ENCODE results near the gene BCAT1. TPM values are rescaled to one million over a fixed set of nuclear protein-coding genes. Genes with fewer than 3 reads are reported as not detected.

BCAT1 gene
- total RNA-seq, 3 donors from 2014 or later, result 19.2 to 39.0 (median 25.6) TPM

DNA sequence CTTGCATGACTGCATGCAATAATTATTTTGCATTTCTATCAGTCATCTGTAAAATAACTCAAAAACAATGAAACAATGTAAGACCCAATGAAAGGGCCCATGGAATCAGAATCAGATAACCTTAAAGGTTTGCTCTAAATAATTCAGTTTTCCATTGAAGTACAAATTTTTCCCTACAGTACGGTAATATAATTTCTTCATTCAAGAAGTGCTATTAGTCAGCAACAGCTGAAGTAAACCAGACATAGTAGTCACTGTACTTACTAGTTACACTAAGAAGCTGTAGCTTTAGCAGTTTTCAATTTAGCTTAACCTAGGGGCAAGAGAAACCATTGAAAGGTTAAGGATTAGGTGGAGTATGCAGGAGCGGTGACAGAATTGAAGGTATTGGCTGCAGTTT lies 43.5 kb downstream of the BCAT1 start:
- no peak overlapping the region for H3K4me3 Mint-ChIP-seq
- no peaks in the 10 kb centered on the region for H3K36me3 Mint-ChIP-seq (ENCODE audit: insufficient read depth)
- DNase-seq, result no peak
- H3K9me3 Mint-ChIP-seq, result no peaks in the 10 kb centered on the region
- H3K27me3 Mint-ChIP-seq (ENCODE audit: low read depth), result peaks cover 28% of the 10 kb centered on the region
- H3K4me1 Mint-ChIP-seq (ENCODE audit: low read depth), result peaks cover 27% of the 10 kb centered on the region
- ATAC-seq, result no peak

- H3K27me3 Mint-ChIP-seq (ENCODE audit: low read depth), result peaks cover 28% of the 10 kb centered on the region
Observed at GRCh38 chr12:24904871-24905270, 44.0 kb downstream of the BCAT1 start.

DNA sequence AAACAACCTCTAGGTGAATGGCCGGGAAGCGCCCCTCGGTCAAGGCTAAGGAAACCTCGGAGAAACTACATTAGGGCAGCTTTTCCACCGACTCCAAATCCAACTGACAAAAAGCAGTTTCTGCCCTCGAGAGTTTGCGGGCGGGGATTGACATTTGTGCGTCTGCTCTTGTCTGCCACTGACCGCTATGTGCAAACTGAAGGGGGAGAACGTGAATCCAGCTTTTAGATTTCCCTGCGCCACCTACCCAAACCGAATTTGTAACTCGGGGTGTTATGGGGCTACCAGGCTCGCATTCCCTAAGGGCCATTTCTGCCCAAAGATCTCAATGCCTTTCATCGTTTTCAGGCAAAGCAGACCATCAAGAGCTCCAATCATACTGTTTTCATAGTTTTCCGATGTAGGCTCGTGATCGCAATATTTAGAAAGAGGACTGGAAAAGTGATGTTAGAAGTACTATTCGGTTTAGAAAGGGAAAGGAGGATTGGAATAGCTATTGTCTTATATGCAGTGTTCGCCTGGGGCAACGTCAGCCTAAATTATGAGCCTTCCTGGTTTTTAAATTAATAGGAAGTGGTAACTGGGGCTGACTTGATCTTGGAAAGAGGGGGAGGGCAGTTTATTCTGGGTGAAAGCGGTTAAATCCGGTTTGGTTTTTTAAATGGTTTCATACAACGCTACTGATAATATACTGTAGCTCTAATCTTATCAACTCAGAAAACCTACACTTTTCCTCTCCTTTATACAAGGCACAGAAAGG lies 45.4 kb downstream of the BCAT1 start:
- Mint-ChIP-seq H3K4me3 (peak overlapping the region; percentile 86), H3K9me3 (peaks cover 5% of the 10 kb centered on the region), H3K4me1 (ENCODE audit: low read depth) (peaks cover 39% of the 10 kb centered on the region), H3K27me3 (ENCODE audit: low read depth) (peaks cover 33% of the 10 kb centered on the region), H3K36me3 (ENCODE audit: insufficient read depth) (peaks cover 2% of the 10 kb centered on the region)
- ATAC-seq (no peak), DNase-seq (no peak)

More at GRCh38 chr12:24904871-24905270, 44.0 kb downstream of the BCAT1 start:
- H3K36me3 Mint-ChIP-seq (ENCODE audit: insufficient read depth), result no peaks in the 10 kb centered on the region
- ATAC-seq, result no peak
- peaks cover 29% of the 10 kb centered on the region for H3K4me1 Mint-ChIP-seq (ENCODE audit: low read depth)
- H3K9me3 Mint-ChIP-seq, result no peaks in the 10 kb centered on the region
- no peak overlapping the region for H3K4me3 Mint-ChIP-seq
- no peak for DNase-seq

DNA sequence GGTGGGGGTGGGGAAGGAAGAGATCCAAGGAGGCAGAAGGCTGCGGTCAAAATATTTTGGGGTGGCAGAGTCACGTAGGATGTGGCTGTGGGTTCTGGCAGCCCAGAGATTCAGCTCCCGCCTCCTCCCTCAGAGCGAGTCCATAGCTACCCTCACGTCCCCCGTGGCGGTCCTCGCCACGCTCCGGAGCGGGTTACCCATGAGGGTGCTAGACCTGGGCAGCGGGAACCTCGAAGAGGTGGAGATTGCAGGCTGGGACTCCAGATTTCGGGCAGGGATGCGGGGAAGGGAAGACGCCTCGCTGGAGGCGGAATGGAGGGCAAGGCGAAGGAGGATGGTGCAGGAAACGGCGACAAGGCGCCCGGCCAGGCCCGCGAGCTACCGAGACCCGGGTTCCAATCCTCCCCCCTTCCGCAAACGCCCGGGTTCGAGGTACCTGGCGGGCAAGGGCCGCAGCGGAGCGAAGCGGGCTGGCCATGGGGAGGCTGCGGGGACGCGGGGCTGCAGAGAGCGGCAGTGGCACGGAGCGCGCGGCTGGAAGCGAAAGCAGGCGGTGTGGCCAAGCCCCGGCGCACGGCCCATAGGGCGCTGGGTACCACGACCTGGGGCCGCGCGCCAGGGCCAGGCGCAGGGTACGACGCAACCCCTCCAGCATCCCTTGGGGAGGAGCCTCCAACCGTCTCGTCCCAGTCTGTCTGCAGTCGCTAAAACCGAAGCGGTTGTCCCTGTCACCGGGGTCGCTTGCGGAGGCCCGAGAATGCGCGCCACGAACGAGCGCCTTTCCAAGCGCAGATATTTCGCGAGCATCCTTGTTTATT lies 46.2 kb downstream of the BCAT1 start:
- H3K36me3 Mint-ChIP-seq (ENCODE audit: insufficient read depth), result peaks cover 2% of the 10 kb centered on the region
- H3K9me3 Mint-ChIP-seq, result peaks cover 5% of the 10 kb centered on the region
- DNase-seq, result no peak
- peak; percentile 36 to 41 for ATAC-seq
- H3K4me3 Mint-ChIP-seq, result peak overlapping the region; percentile 86
- H3K27me3 Mint-ChIP-seq (ENCODE audit: low read depth), result peaks cover 33% of the 10 kb centered on the region
- peaks cover 39% of the 10 kb centered on the region for H3K4me1 Mint-ChIP-seq (ENCODE audit: low read depth)

DNA sequence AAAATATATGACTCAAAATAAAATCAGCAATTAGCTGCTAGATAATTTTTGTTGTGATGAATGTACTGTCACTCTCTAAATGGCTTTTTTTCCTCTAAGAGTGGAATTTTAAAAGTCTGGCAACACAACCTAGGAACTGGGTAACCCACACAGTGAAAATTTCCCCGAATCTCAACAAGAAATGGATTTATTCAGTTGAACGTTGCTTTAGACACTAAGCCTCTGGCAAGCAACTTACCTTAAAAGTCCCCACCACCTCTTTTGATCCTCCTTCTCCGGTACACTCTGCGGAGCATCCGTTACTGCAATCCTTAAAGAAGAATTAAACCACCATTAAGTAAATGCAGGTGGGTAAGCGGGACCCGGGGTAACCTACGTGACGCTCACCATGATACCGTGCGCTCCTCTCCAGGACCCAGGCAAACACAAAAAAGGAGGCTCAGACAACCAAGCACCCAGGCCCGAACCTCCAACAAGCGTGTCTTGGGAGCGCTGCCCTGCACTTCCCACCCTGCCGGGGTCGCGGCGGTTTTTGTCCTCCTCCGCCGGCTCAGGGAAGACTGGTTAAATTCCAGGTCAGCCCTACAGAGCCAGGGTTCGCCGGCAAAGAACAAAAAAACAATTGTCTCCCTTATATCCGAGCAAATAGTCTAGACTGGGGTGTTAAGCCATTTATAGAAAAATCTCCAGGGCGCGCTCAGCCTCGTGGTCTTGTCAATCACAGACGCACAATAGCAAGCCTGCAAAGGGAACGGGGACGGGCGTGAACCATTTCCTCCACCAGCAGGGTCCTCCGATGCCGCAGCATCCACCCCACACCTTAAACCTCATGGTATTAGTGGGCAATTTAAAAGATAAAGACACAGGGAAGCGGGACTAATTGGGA lies 47.1 kb downstream of the BCAT1 start:
- Mint-ChIP-seq H3K36me3 (ENCODE audit: insufficient read depth) (peaks cover 2% of the 10 kb centered on the region), H3K9me3 (peaks cover 5% of the 10 kb centered on the region), H3K4me3 (peak overlapping the region; percentile 86), H3K27me3 (ENCODE audit: low read depth) (peaks cover 33% of the 10 kb centered on the region), H3K4me1 (ENCODE audit: low read depth) (peaks cover 39% of the 10 kb centered on the region)
- ATAC-seq (no peak), DNase-seq (no peak)

- peaks cover 33% of the 10 kb centered on the region for H3K27me3 Mint-ChIP-seq (ENCODE audit: low read depth)
- H3K4me3 Mint-ChIP-seq, result no peak overlapping the region
- ATAC-seq, result no peak
- H3K36me3 Mint-ChIP-seq (ENCODE audit: insufficient read depth), result peaks cover 2% of the 10 kb centered on the region
- H3K9me3 Mint-ChIP-seq, result peaks cover 5% of the 10 kb centered on the region
- peaks cover 39% of the 10 kb centered on the region for H3K4me1 Mint-ChIP-seq (ENCODE audit: low read depth)
- DNase-seq, result no peak
Observed at GRCh38 chr12:24900196-24900595, 48.7 kb downstream of the BCAT1 start.

DNA sequence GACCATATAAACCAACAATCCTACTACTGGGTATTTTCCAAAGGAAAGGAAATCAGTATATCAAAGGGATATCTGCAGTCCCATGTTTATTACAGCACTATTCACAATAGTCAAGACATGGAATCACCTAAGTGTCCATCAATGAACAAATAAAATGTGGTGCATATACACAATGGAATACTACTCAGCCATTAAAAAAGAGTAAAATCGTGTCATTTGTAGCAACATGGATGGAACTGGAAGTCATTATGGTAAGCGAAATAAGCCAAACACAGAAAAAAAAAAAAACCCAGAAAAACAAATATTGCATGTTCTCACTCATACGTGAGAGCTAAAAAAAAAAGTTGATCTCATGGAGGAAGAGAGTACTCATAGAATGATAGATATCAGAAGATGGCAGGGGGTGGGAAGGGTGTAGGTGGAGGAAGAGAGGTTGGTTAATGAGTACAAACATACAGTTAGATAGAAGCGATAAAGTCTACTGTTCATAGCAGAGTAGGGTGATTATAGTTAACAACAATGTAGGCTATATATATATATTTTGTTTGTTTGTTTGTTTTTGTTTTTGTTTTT lies 49.3 kb downstream of the BCAT1 start:
- Mint-ChIP-seq H3K27me3 (ENCODE audit: low read depth) (peaks cover 34% of the 10 kb centered on the region), H3K9me3 (peaks cover 5% of the 10 kb centered on the region), H3K4me1 (ENCODE audit: low read depth) (peaks cover 39% of the 10 kb centered on the region), H3K4me3 (no peak overlapping the region), H3K36me3 (ENCODE audit: insufficient read depth) (peaks cover 2% of the 10 kb centered on the region)
- DNase-seq (no peak), ATAC-seq (no peak)

DNA sequence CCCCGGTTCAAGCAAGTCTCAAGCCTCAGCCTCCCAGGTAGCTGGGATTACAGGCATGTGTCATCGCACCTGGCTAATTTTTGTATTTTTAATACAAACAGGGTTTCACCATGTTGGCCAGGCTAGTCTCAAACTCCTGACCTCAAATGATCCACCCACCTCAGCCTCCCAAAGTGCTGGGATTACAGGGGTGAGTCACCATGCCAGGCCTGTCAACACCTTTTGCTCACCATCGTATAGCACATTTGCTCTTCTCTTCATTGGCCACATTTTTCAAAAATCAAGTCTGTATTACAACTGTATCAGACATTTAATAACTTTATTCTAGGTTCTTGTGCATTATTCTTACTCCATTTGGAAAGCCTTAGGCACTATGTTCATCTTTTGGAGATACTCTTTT lies 50.3 kb downstream of the BCAT1 start:
- DNase-seq (no peak), ATAC-seq (no peak)
- H3K36me3 Mint-ChIP-seq (ENCODE audit: insufficient read depth), result peaks cover 2% of the 10 kb centered on the region
- no peak overlapping the region for H3K4me3 Mint-ChIP-seq
- H3K27me3 Mint-ChIP-seq (ENCODE audit: low read depth), result peaks cover 31% of the 10 kb centered on the region
- H3K9me3 Mint-ChIP-seq, result peaks cover 5% of the 10 kb centered on the region
- peaks cover 35% of the 10 kb centered on the region for H3K4me1 Mint-ChIP-seq (ENCODE audit: low read depth)

GRCh38 chr12:24898185-24898584 lies 50.7 kb downstream of the BCAT1 start:
- Mint-ChIP-seq H3K4me3 (no peak overlapping the region), H3K9me3 (peaks cover 5% of the 10 kb centered on the region), H3K36me3 (ENCODE audit: insufficient read depth) (peaks cover 2% of the 10 kb centered on the region), H3K4me1 (ENCODE audit: low read depth) (peaks cover 32% of the 10 kb centered on the region), H3K27me3 (ENCODE audit: low read depth) (peaks cover 27% of the 10 kb centered on the region)
- no peak for DNase-seq
- no peak for ATAC-seq

- peaks cover 18% of the 10 kb centered on the region for H3K4me1 Mint-ChIP-seq (ENCODE audit: low read depth)
- peaks cover 14% of the 10 kb centered on the region for H3K27me3 Mint-ChIP-seq (ENCODE audit: low read depth)
- H3K9me3 Mint-ChIP-seq, result peaks cover 5% of the 10 kb centered on the region
- no peak overlapping the region for H3K4me3 Mint-ChIP-seq
- no peak for ATAC-seq
- peaks cover 2% of the 10 kb centered on the region for H3K36me3 Mint-ChIP-seq (ENCODE audit: insufficient read depth)
- DNase-seq, result no peak
Observed at GRCh38 chr12:24896171-24896570, 52.7 kb downstream of the BCAT1 start.

DNA sequence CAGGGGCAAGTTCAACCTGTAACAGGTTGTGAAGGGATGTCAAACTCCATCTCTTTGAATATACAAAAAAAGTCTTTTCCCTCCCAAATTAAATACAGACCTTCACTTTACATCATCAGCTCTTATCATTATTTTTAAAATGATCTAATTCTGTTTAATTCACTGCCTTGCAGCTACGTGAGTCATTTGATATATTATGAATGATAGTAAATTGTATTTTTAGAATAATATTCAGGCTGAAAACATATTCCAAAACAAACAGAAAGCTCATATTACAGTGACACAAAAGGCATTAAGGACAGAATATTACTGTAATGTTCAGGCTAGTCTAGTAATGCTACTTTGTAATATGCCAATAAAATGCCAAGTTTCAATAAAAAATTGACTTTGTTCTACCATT lies 53.3 kb downstream of the BCAT1 start:
- ATAC-seq (no peak), DNase-seq (no peak)
- peaks cover 2% of the 10 kb centered on the region for H3K36me3 Mint-ChIP-seq (ENCODE audit: insufficient read depth)
- peaks cover 13% of the 10 kb centered on the region for H3K4me1 Mint-ChIP-seq (ENCODE audit: low read depth)
- H3K27me3 Mint-ChIP-seq (ENCODE audit: low read depth), result peaks cover 11% of the 10 kb centered on the region
- H3K9me3 Mint-ChIP-seq, result peaks cover 5% of the 10 kb centered on the region
- H3K4me3 Mint-ChIP-seq, result no peak overlapping the region

GRCh38 chr12:24894879-24895278 lies 54.0 kb downstream of the BCAT1 start:
- no peak for DNase-seq
- no peak for ATAC-seq
- H3K27me3 Mint-ChIP-seq (ENCODE audit: low read depth), result peaks cover 11% of the 10 kb centered on the region
- H3K36me3 Mint-ChIP-seq (ENCODE audit: insufficient read depth), result peaks cover 2% of the 10 kb centered on the region
- no peak overlapping the region for H3K4me3 Mint-ChIP-seq
- H3K9me3 Mint-ChIP-seq, result peaks cover 5% of the 10 kb centered on the region
- peaks cover 10% of the 10 kb centered on the region for H3K4me1 Mint-ChIP-seq (ENCODE audit: low read depth)

- Mint-ChIP-seq H3K4me1 (ENCODE audit: low read depth) (no peaks in the 10 kb centered on the region), H3K4me3 (no peak overlapping the region), H3K27me3 (ENCODE audit: low read depth) (peaks cover 6% of the 10 kb centered on the region), H3K36me3 (ENCODE audit: insufficient read depth) (no peaks in the 10 kb centered on the region), H3K9me3 (no peaks in the 10 kb centered on the region)
- DNase-seq (no peak), ATAC-seq (no peak)
Observed at GRCh38 chr12:24890048-24890803, 58.7 kb downstream of the BCAT1 start.

Data from activated T-cell treated with anti-CD3 and anti-CD28 coated beads, Interleukin-2, amount 50 U/mL, for 4 hours (primary cell).